Panc1 (cell line): ENCODE results near the gene EFR3B.

Experiments used
- CTCF ChIP-seq: fragments of 450-650 bp; IDR thresholded peaks from 2 replicates; pipeline ENCODE4 v1.5.1; 2017; ENCODE audit warnings: mild to moderate bottlenecking
- POLR2AphosphoS5 ChIP-seq: IDR thresholded peaks from 2 replicates; pipeline ENCODE4 v1.6.1; 2012; ENCODE audit warnings: mild to moderate bottlenecking, low read depth, low read length, moderate library complexity
- REST ChIP-seq, 2 experiments: IDR thresholded peaks; 2 replicates each; pipeline ENCODE4 v1.6.1; 2011 to 2012; ENCODE audit warnings: low read depth in 2 of 2, control low read depth in 1 of 2, low read length in 1 of 2, mild to moderate bottlenecking in 1 of 2, moderate library complexity in 1 of 2; ENCODE audit not compliant: insufficient read depth in 1 of 2
- SIN3A ChIP-seq: IDR thresholded peaks from 2 replicates; pipeline ENCODE4 v1.6.1; 2012; ENCODE audit warnings: low read depth, mild to moderate bottlenecking, low read length, moderate library complexity, borderline replicate concordance; ENCODE audit not compliant: insufficient read depth

- TF ChIP-seq CTCF (no peak), REST (IDR thresholded peaks at IDR 0.05; ENCODE audit: insufficient read depth in 1 of 2, low read depth in 2 of 2, low read length in 1 of 2) (no peak), POLR2AphosphoS5 (no peak), SIN3A (no peak)
These were observed 88.1 kb downstream of the EFR3B start for GRCh38 chr2:25129901-25130520.
